WTC11 (cell line): Measurements from ENCODE around the gene VWA2. TPM values are rescaled to one million over a fixed set of nuclear protein-coding genes. Genes with fewer than 3 reads are reported as not detected.

Source experiments
- AFF4 ChIP-seq: sonication (generic); formaldehyde crosslinking; IDR thresholded peaks from 2 replicates; pipeline ENCODE4 v1.8.1; 2023; ENCODE audit warnings: mild to moderate bottlenecking, missing genetic modification reagents, borderline replicate concordance
- CBFB ChIP-seq: sonication (generic); formaldehyde crosslinking; IDR thresholded peaks from 2 replicates; pipeline ENCODE4 v1.8.1; 2022; ENCODE audit warnings: mild to moderate bottlenecking, low read depth, missing genetic modification reagents
- FOXK1 ChIP-seq: sonication (generic); formaldehyde crosslinking; IDR thresholded peaks from 2 replicates; pipeline ENCODE4 v1.8.0; 2022; ENCODE audit warnings: mild to moderate bottlenecking, moderate library complexity, missing genetic modification reagents
- HMGA2 ChIP-seq: fragments of 250-450 bp; sonication (Bioruptor Pico); IDR thresholded peaks from 2 replicates; pipeline ENCODE4 v1.4.0; 2021; ENCODE audit warnings: mild to moderate bottlenecking, moderate library complexity
- IRF2 ChIP-seq: sonication (generic); formaldehyde crosslinking; IDR thresholded peaks from 2 replicates; pipeline ENCODE4 v1.8.0; 2022; ENCODE audit warnings: low read depth, missing genetic modification reagents, borderline replicate concordance
- PRDM15 ChIP-seq: sonication (generic); formaldehyde crosslinking; IDR thresholded peaks from 2 replicates; pipeline ENCODE4 v1.8.0; 2022; ENCODE audit warnings: missing genetic modification reagents
- SMAD4 ChIP-seq: sonication (generic); formaldehyde crosslinking; IDR thresholded peaks from 2 replicates; pipeline ENCODE4 v1.8.0; 2022; ENCODE audit warnings: mild to moderate bottlenecking, missing genetic modification reagents
- STAT6 ChIP-seq: sonication (generic); formaldehyde crosslinking; conservative IDR thresholded peaks from 2 replicates; pipeline ENCODE4 v1.8.1; 2023; ENCODE audit warnings: mild to moderate bottlenecking, low read depth, missing genetic modification reagents, moderate library complexity
- ZBTB43 ChIP-seq: sonication (generic); formaldehyde crosslinking; IDR thresholded peaks from 2 replicates; pipeline ENCODE4 v1.8.1; 2023; ENCODE audit warnings: mild to moderate bottlenecking, missing genetic modification reagents
- ZNF317 ChIP-seq: sonication (generic); formaldehyde crosslinking; IDR thresholded peaks from 2 replicates; pipeline ENCODE4 v1.8.1; 2023; ENCODE audit warnings: low read depth, mild to moderate bottlenecking, moderate library complexity, missing genetic modification reagents, borderline replicate concordance
- total RNA-seq: library from RNA; stranded (reverse); gene quantifications from 3 replicates; pipeline ENCODE4 v1.2.3, GENCODE V29; 2021

The VWA2 gene
- total RNA-seq, 1 experiment from 2014 or later: 2.1 TPM

- TF ChIP-seq PRDM15 (CRISPR knock-in tag): no peak
- TF ChIP-seq HMGA2 (CRISPR knock-in tag): no peak
- TF ChIP-seq SMAD4 (CRISPR knock-in tag): no peak
- no peak for TF ChIP-seq AFF4 (CRISPR knock-in tag)
- TF ChIP-seq ZNF317 (CRISPR knock-in tag): no peak
- TF ChIP-seq FOXK1 (CRISPR knock-in tag): no peak
- no peak for TF ChIP-seq STAT6 (CRISPR knock-in tag)
- no peak for TF ChIP-seq CBFB (CRISPR knock-in tag)
- no peak for TF ChIP-seq IRF2 (CRISPR knock-in tag)
- TF ChIP-seq ZBTB43 (CRISPR knock-in tag): no peak
Measured at GRCh38 chr10:114340816-114341215, 101.8 kb downstream of the VWA2 start (continued).

Other genes with a start within 250 kb of the VWA2 start
- 0.27 to 0.35 TPM (median 0.30 TPM) in 3 replicates for gene ADRB1, start 195.4 kb upstream of the VWA2 start, total RNA-seq
- gene CCDC186, start 65.1 kb upstream of the VWA2 start, total RNA-seq: 23.3 to 32.7 TPM (median 24.5 TPM) in 3 replicates
- gene TDRD1, start 59.9 kb upstream of the VWA2 start, total RNA-seq: 0.57 to 0.70 TPM (median 0.69 TPM) in 3 replicates
- gene AFAP1L2, start 165.2 kb downstream of the VWA2 start, total RNA-seq: 3.6 to 5.0 TPM (median 4.5 TPM) in 3 replicates